ENCODE measurements around the gene SNTB2.

GRCh38 chr16:69171325-69172084 lies 15.5 kb upstream of the SNTB2 start:
- TF ChIP-seq CREB1 (IDR thresholded peaks at IDR 0.05; ENCODE audit: low read depth) = no peak
- no peak for TF ChIP-seq EP300 (IDR thresholded peaks at IDR 0.05; ENCODE audit: borderline replicate concordance)
- no peak for TF ChIP-seq TCF12 (IDR thresholded peaks at IDR 0.05; ENCODE audit: low read depth)

All from Ishikawa (cell line).